H1 (cell line): ENCODE results near the gene BPHL. TPM values are rescaled to one million over a fixed set of nuclear protein-coding genes. Genes with fewer than 3 reads are reported as not detected.
A peak's percentile ranks its signal among the peaks of the same experiment; 100 is the strongest.

Source experiments
- CTCF ChIA-PET: fragments of 300-600 bp; sonication (Branson Sonifier 250); formaldehyde crosslinking; loops from one replicate; lab custom pipeline; 2021; ENCODE audit not compliant: partially characterized antibody; lab: Charles Lee
- POLR2A ChIA-PET: fragments of 300-600 bp; sonication (Branson Sonifier 250); formaldehyde crosslinking; loops from one replicate; lab custom pipeline; 2021; ENCODE audit warnings: inconsistent platforms; ENCODE audit not compliant: partially characterized antibody; lab: Charles Lee
- DNase-seq, 2 experiments: peaks; one replicate each; pipeline versions ENCODE4 v3.0.0 to v3.0.0-alpha.2; 2010 to 2022; ENCODE audit warnings: low spot score in 2 of 2, low read depth in 1 of 2, mixed read lengths in 1 of 2
- FAIRE-seq: peaks from 2 replicates; lab custom pipeline; 2011; peaks lifted over from hg19 to GRCh38; lab: Jason Lieb, UNC
- H2AFZ ChIP-seq: 2 replicates; pipeline ENCODE4 v1.8.1; 2012; ENCODE audit warnings: low read length, inconsistent platforms
- H2AK5ac ChIP-seq: 2 replicates; pipeline ENCODE4 v1.6.1; 2013; ENCODE audit warnings: low read depth, low read length
- H2BK120ac ChIP-seq: replicated peaks from 2 replicates; pipeline ENCODE3; 2013; ENCODE audit warnings: low read depth, low read length, inconsistent platforms
- H2BK12ac ChIP-seq: 2 replicates; pipeline ENCODE4 v1.6.1; 2013; ENCODE audit warnings: low read depth, low read length
- H2BK15ac ChIP-seq: 2 replicates; pipeline ENCODE4 v1.6.1; 2013; ENCODE audit warnings: low read length
- H2BK20ac ChIP-seq: 2 replicates; pipeline ENCODE4 v1.6.1; 2013; ENCODE audit warnings: low read length
- H2BK5ac ChIP-seq: 2 replicates; pipeline ENCODE4 v1.6.1; 2013; ENCODE audit warnings: low read depth, low read length
- H3K14ac ChIP-seq: 2 replicates; pipeline ENCODE4 v1.6.1; 2013; ENCODE audit warnings: inconsistent platforms; ENCODE audit not compliant: insufficient read length
- H3K18ac ChIP-seq: 2 replicates; pipeline ENCODE4 v1.6.1; 2013; ENCODE audit warnings: low read length; ENCODE audit errors: extremely low read depth
- H3K23ac ChIP-seq: 2 replicates; pipeline ENCODE4 v1.6.1; 2013; ENCODE audit warnings: inconsistent platforms; ENCODE audit not compliant: insufficient read length
- H3K23me2 ChIP-seq: 2 replicates; pipeline ENCODE4 v1.6.1; 2013; ENCODE audit warnings: low read depth, low read length
- H3K27ac ChIP-seq: 2 replicates; pipeline ENCODE4 v1.6.1; 2011; ENCODE audit warnings: low read depth, low read length, inconsistent platforms
- H3K27me3 ChIP-seq, 4 experiments: replicated peaks in 1 of 4; 1 replicate in 1 of 4; 2 replicates in 3 of 4; pipeline versions ENCODE4 v1.6.1 to v1.8.1; 2011 to 2013; ENCODE audit warnings: low read length in 3 of 4, mild to moderate bottlenecking in 3 of 4, inconsistent platforms in 2 of 4, mixed read lengths in 2 of 4, moderate library complexity in 1 of 4; ENCODE audit not compliant: control insufficient read depth in 3 of 4, insufficient read depth in 3 of 4; ENCODE audit errors: extremely low read depth in 1 of 4
- H3K36me3 ChIP-seq, 4 experiments: 2 replicates each; pipeline versions ENCODE4 v1.6.1 to v1.8.1; 2011 to 2013; ENCODE audit warnings: mild to moderate bottlenecking in 4 of 4, low read length in 3 of 4, moderate library complexity in 2 of 4, control low read depth in 1 of 4, inconsistent platforms in 1 of 4; ENCODE audit not compliant: insufficient read depth in 4 of 4, control insufficient read depth in 2 of 4
- H3K4ac ChIP-seq: replicated peaks from 2 replicates; pipeline ENCODE3; 2013; ENCODE audit warnings: low read length, low read depth, mixed read lengths, inconsistent platforms; ENCODE audit not compliant: insufficient read length
- H3K4me1 ChIP-seq, 4 experiments: replicated peaks in 1 of 4; 1 replicate in 1 of 4; 2 replicates in 3 of 4; pipeline versions ENCODE4 v1.6.1 to v1.8.1; 2011 to 2013; ENCODE audit warnings: low read length in 3 of 4, inconsistent platforms in 2 of 4, mixed read lengths in 1 of 4; ENCODE audit not compliant: insufficient read depth in 4 of 4, control insufficient read depth in 3 of 4
- H3K4me2 ChIP-seq, 2 experiments: 2 replicates each; pipeline versions ENCODE4 v1.6.1 to v1.8.1; 2011 to 2013; ENCODE audit warnings: low read depth in 2 of 2, low read length in 2 of 2, control low read depth in 1 of 2, inconsistent platforms in 1 of 2, mild to moderate bottlenecking in 1 of 2; ENCODE audit not compliant: insufficient read depth in 1 of 2
- H3K4me3 ChIP-seq, 4 experiments: fragments of 200-600, 300-600 bp in 1 of 4; sonication (generic), shearing (Covaris generic), sonication (Bioruptor Twin) in 1 of 4; 2 replicates each; pipeline versions ENCODE4 v1.5.1 to v1.8.1; 2011 to 2016; ENCODE audit warnings: low read length in 4 of 4, low read depth in 3 of 4, control low read depth in 2 of 4, inconsistent platforms in 2 of 4, mild to moderate bottlenecking in 2 of 4, mixed read lengths in 1 of 4, moderate library complexity in 1 of 4; ENCODE audit not compliant: insufficient read depth in 2 of 4; ENCODE audit errors: extremely low read depth in 1 of 4
- H3K56ac ChIP-seq: replicated peaks from 2 replicates; pipeline ENCODE3; 2013; ENCODE audit warnings: low read depth, mild to moderate bottlenecking, mixed read lengths, low read length, inconsistent platforms; ENCODE audit not compliant: insufficient read length
- H3K79me1 ChIP-seq: 2 replicates; pipeline ENCODE4 v1.6.1; 2013; ENCODE audit warnings: low read depth, low read length, control low read depth
- H3K79me2 ChIP-seq, 2 experiments: 2 replicates each; pipeline versions ENCODE4 v1.6.1 to v1.8.1; 2012 to 2013; ENCODE audit warnings: low read length in 2 of 2, mild to moderate bottlenecking in 2 of 2, inconsistent platforms in 1 of 2; ENCODE audit not compliant: insufficient read depth in 2 of 2, control insufficient read depth in 1 of 2
- H3K9ac ChIP-seq, 4 experiments: replicated peaks in 1 of 4; 1 replicate in 1 of 4; 2 replicates in 3 of 4; pipeline versions ENCODE4 v1.6.1 to v1.8.1; 2011 to 2013; ENCODE audit warnings: low read depth in 3 of 4, low read length in 3 of 4, control low read depth in 2 of 4, mild to moderate bottlenecking in 2 of 4, moderate library complexity in 2 of 4, inconsistent platforms in 1 of 4; ENCODE audit errors: extremely low read depth in 1 of 4
- H3K9me3 ChIP-seq, 2 experiments: 2 replicates each; pipeline versions ENCODE4 v1.6.1 to v1.8.1; 2012 to 2013; ENCODE audit warnings: mild to moderate bottlenecking in 2 of 2, moderate library complexity in 2 of 2, control low read depth in 1 of 2, inconsistent platforms in 1 of 2, low read depth in 1 of 2, low read length in 1 of 2, mixed read lengths in 1 of 2; ENCODE audit not compliant: insufficient read depth in 2 of 2
- H4K20me1 ChIP-seq, 2 experiments: replicated peaks in 1 of 2; 2 replicates each; pipeline versions ENCODE3 to v1.8.1; 2011 to 2013; ENCODE audit warnings: inconsistent platforms in 2 of 2, low read length in 2 of 2, mild to moderate bottlenecking in 1 of 2; ENCODE audit not compliant: insufficient read depth in 2 of 2, control insufficient read depth in 1 of 2
- H4K5ac ChIP-seq: 2 replicates; pipeline ENCODE4 v1.6.1; 2013; ENCODE audit warnings: low read length, low read depth, mixed read lengths, inconsistent platforms; ENCODE audit not compliant: insufficient read length
- H4K8ac ChIP-seq: 2 replicates; pipeline ENCODE4 v1.8.0; 2013; ENCODE audit warnings: mild to moderate bottlenecking, moderate library complexity, low read length, inconsistent platforms; ENCODE audit not compliant: insufficient read depth; ENCODE audit errors: extremely low read depth
- H4K91ac ChIP-seq: replicated peaks from 2 replicates; pipeline ENCODE3; 2013; ENCODE audit warnings: low read length, mixed read lengths, inconsistent platforms; ENCODE audit not compliant: insufficient read length
- ATF2 ChIP-seq: IDR thresholded peaks from 2 replicates; pipeline ENCODE4 v1.6.1; 2012; ENCODE audit warnings: low read length, inconsistent platforms
- BACH1 ChIP-seq: IDR thresholded peaks from 2 replicates; pipeline ENCODE4 v1.6.1; 2012; ENCODE audit warnings: low read length, improper control_type of control experiment
- CREB1 ChIP-seq: IDR thresholded peaks from 2 replicates; pipeline ENCODE4 v1.6.1; 2012; ENCODE audit warnings: inconsistent platforms
- CTBP2 ChIP-seq: IDR thresholded peaks from 2 replicates; pipeline ENCODE4 v1.7.0; 2011; ENCODE audit warnings: borderline replicate concordance, mild to moderate bottlenecking, moderate library complexity, mixed read lengths, low read length; ENCODE audit not compliant: insufficient read depth, insufficient read length
- CTCF ChIP-seq, 3 experiments: IDR thresholded peaks; 1 replicate in 2 of 3; 2 replicates in 1 of 3; pipeline versions ENCODE4 v1.5.1 to v1.6.1; 2011; ENCODE audit warnings: low read length in 3 of 3, mild to moderate bottlenecking in 3 of 3, inconsistent platforms in 2 of 3, low read depth in 1 of 3, moderate library complexity in 1 of 3; ENCODE audit not compliant: insufficient read depth in 1 of 3; ENCODE audit errors: control extremely low read depth in 1 of 3
- MAX ChIP-seq: IDR thresholded peaks from 2 replicates; pipeline ENCODE4 v1.6.1; 2012; ENCODE audit warnings: inconsistent platforms
- PHF8 ChIP-seq: fragments of 200-600 bp; sonication (generic); conservative IDR thresholded peaks from 2 replicates; pipeline ENCODE4 v1.7.1; 2012; ENCODE audit warnings: low read depth, mild to moderate bottlenecking, inconsistent platforms, low read length, moderate library complexity
- SIX5 ChIP-seq: IDR thresholded peaks from 2 replicates; pipeline ENCODE4 v1.6.1; 2011; ENCODE audit warnings: mild to moderate bottlenecking, low read depth, low read length
- TAF1 ChIP-seq: IDR thresholded peaks from 2 replicates; pipeline ENCODE4 v1.6.1; 2011; ENCODE audit warnings: mild to moderate bottlenecking, low read depth, low read length
- WGBS, 2 experiments: shearing (Covaris generic) in 1 of 2; methylation state at CpG; one replicate each; pipeline versions ENCODE4 v1.1.6 to v1.1.7; 2013 to 2015; ENCODE audit warnings: low lambda C conversion rate in 2 of 2, mixed read lengths in 2 of 2, inconsistent platforms in 1 of 2, low coverage in 1 of 2, missing lambda C conversion rate in 1 of 2; ENCODE audit not compliant: insufficient replicate concordance in 2 of 2, insufficient coverage in 1 of 2, insufficient read length in 1 of 2; ENCODE audit errors: extremely low coverage in 1 of 2, missing lambda C conversion rate in 1 of 2; 5-methylcytosine and 5-hydroxymethylcytosine counted together
- polyA plus RNA-seq, 7 experiments: library from polyadenylated mRNA; depleted of rRNA in 3 of 7; stranded (reverse) in 5 of 7; unstranded in 2 of 7; fragments of >200 nt in 5 of 7; fragments of 200-250 nt in 2 of 7; gene quantifications; 1 replicate in 5 of 7; 2 replicates in 1 of 7; 4 replicates in 1 of 7; pipeline versions ENCODE4 v1.2.1 to v1.2.3, GENCODE V29; 2011 to 2013; ENCODE audit warnings: missing spikeins in 2 of 7, mixed read lengths in 2 of 7
- total RNA-seq: library from RNA; stranded (reverse); fragmentation: NEBNext Ultra II Directional; extraction: Animal tissue kit (Norgen Biotek cat#: 25700); gene quantifications from 2 replicates; pipeline ENCODE4 v1.2.1, GENCODE V29; 2021

The BPHL gene
- total and polyA plus RNA-seq, 2 of the 8 experiments (the other 6 are each of a cell fraction or from before 2014, with no cell fraction given): 24.4 to 36.4 TPM

GRCh38 chr6:3072798-3073197, 45.7 kb upstream of the BPHL start:
- Histone ChIP-seq H2AK5ac (peak overlapping the region; percentile 89), H3K9ac (no peak overlapping the region), H3K79me1 (peaks cover 5% of the 10 kb centered on the region; the same call in 1 of the 2 replicates), H4K20me1 (no peaks in the 10 kb centered on the region), H3K4ac (no peak overlapping the region), H4K91ac (peak overlapping the region; percentile 61), H3K4me1 (peaks cover 7 to 28% (median 16%) of the 10 kb centered on the region in 4 experiments; a peak in 6 of 7 replicates), H3K27me3 (no peaks in the 10 kb centered on the region), H3K4me3 (no peak overlapping the region), H2BK20ac (peak overlapping the region; percentile 40; the same call in 1 of the 2 replicates), H3K27ac (no peak overlapping the region), H2BK120ac (peak overlapping the region; percentile 16), H3K56ac (no peak overlapping the region), H3K36me3 (peaks cover 0 to 11% (median under 1%) of the 10 kb centered on the region in 4 experiments; a peak in 3 of 8 replicates), H3K9me3 (no peaks in the 10 kb centered on the region), H2BK12ac (peak overlapping the region; percentile 61; the same call in 1 of the 2 replicates), H2AFZ (no peak overlapping the region), H3K14ac (no peak overlapping the region), H3K23ac (no peak overlapping the region), H4K5ac (no peak overlapping the region), H2BK5ac (peak overlapping the region; percentile 29; the same call in 1 of the 2 replicates), H3K4me2 (no peak overlapping the region), H3K23me2 (peaks cover 8% of the 10 kb centered on the region; the same call in 1 of the 2 replicates), H3K79me2 (peaks cover 3 to 56% of the 10 kb centered on the region in 2 experiments; a peak in 2 of 4 replicates), H4K8ac (no peak overlapping the region), H3K18ac (peak overlapping the region; percentile 35; the same call in 1 of the 2 replicates), H2BK15ac (no peak overlapping the region)
- WGBS, 2 experiments: 85% methylated on average over 7 of the region's 7 CpGs; no CpG with 5 or more reads in 1 of the 2 experiments
- no peak for DNase-seq
- CTCF ChIA-PET: interaction anchor here (1.2 to 1.6 kb wide), 2 partner anchors 49 to 179 kb away, joined by 3 to 7 read pairs; no protein-coding TSS in a partner anchor
- POLR2A ChIA-PET: interaction anchor here (1.0 kb wide), 1 partner anchor 26 kb away, joined by 3 read pairs; no protein-coding TSS in a partner anchor
- no peak for FAIRE-seq
- TF ChIP-seq ATF2 (no peak), PHF8 (no peak), CTCF (IDR thresholded peaks at IDR 0.05; ENCODE audit: control extremely low read depth in 1 of 3, insufficient read depth in 1 of 3, low read depth in 1 of 3, low read length in 3 of 3) (no peak), MAX (no peak), TAF1 (no peak), BACH1 (no peak), SIX5 (no peak), CTBP2 (no peak), CREB1 (no peak)
